Neural progenitor cell (in vitro differentiated cells): ENCODE measurements around the gene DHDH. TPM values are rescaled to one million over a fixed set of nuclear protein-coding genes. Genes with fewer than 3 reads are reported as not detected.

ENCODE experiments used
- DNase-seq: peaks from one replicate; pipeline ENCODE4 v3.0.0-alpha.2; 2016; ENCODE audit warnings: low spot score
- H2AFZ ChIP-seq: fragments of 200-600 bp; sonication (generic); replicated peaks from 2 replicates; pipeline ENCODE4 v1.6.1; 2016; ENCODE audit warnings: antibody characterized with exemption
- H3F3A ChIP-seq: fragments of 200-600 bp; sonication (generic); 2 replicates; pipeline ENCODE4 v1.6.1; 2016; ENCODE audit warnings: antibody characterized with exemption, low read depth
- H3K27ac ChIP-seq: fragments of 200-600 bp; sonication (generic); 2 replicates; pipeline ENCODE4 v1.5.1; 2016; ENCODE audit warnings: mild to moderate bottlenecking
- H3K27me3 ChIP-seq: fragments of 200-600 bp; sonication (generic); 2 replicates; pipeline ENCODE4 v1.6.1; 2016; ENCODE audit warnings: mild to moderate bottlenecking, moderate library complexity
- H3K36me3 ChIP-seq: fragments of 200-600 bp; sonication (generic); 2 replicates; pipeline ENCODE4 v1.5.1; 2016
- H3K4me1 ChIP-seq: fragments of 200-600 bp; sonication (generic); 2 replicates; pipeline ENCODE4 v1.6.1; 2016; ENCODE audit warnings: mixed run types
- H3K4me2 ChIP-seq: fragments of 200-600 bp; sonication (generic); 2 replicates; pipeline ENCODE4 v1.6.1; 2016
- H3K4me3 ChIP-seq: fragments of 200-600 bp; sonication (generic); 2 replicates; pipeline ENCODE4 v1.5.1; 2016
- H3K79me2 ChIP-seq: fragments of 200-600 bp; sonication (generic); 2 replicates; pipeline ENCODE4 v1.6.1; 2016; ENCODE audit warnings: low read depth
- H3K9ac ChIP-seq: fragments of 200-600 bp; sonication (generic); 2 replicates; pipeline ENCODE4 v1.6.1; 2016
- H3K9me3 ChIP-seq: fragments of 200-600 bp; sonication (generic); 2 replicates; pipeline ENCODE4 v1.5.1; 2016; ENCODE audit warnings: low read depth
- H4K20me1 ChIP-seq: fragments of 200-600 bp; sonication (generic); 2 replicates; pipeline ENCODE4 v1.6.1; 2016; ENCODE audit warnings: low read depth
- H3K27ac Mint-ChIP-seq: 3 replicates; pipeline ENCODE4 v1.8.0; 2021; ENCODE audit warnings: mixed read lengths
- H3K27me3 Mint-ChIP-seq: 2 replicates; pipeline ENCODE4 v1.8.0; 2022; ENCODE audit warnings: low read depth, mild to moderate bottlenecking, inconsistent platforms, moderate library complexity, mixed read lengths; ENCODE audit not compliant: insufficient read depth
- H3K36me3 Mint-ChIP-seq: 3 replicates; pipeline ENCODE4 v1.8.0; 2021; ENCODE audit warnings: mixed read lengths
- H3K4me1 Mint-ChIP-seq: 3 replicates; pipeline ENCODE4 v1.8.0; 2021; ENCODE audit warnings: mixed read lengths
- H3K4me3 Mint-ChIP-seq: 3 replicates; pipeline ENCODE4 v1.8.0; 2021; ENCODE audit warnings: mild to moderate bottlenecking, moderate library complexity, mixed read lengths
- H3K9me3 Mint-ChIP-seq: 3 replicates; pipeline ENCODE4 v1.8.0; 2020; ENCODE audit warnings: mixed read lengths
- CTCF ChIP-seq: fragments of 200-600 bp; sonication (generic); IDR thresholded peaks from 2 replicates; pipeline ENCODE4 v1.5.1; 2017; ENCODE audit warnings: antibody characterized with exemption, mild to moderate bottlenecking
- EZH2 ChIP-seq: fragments of 200-600 bp; sonication (generic); IDR thresholded peaks from 2 replicates; pipeline ENCODE4 v1.6.1; 2017; ENCODE audit warnings: antibody characterized with exemption, mild to moderate bottlenecking, moderate library complexity
- EZH2phosphoT487 ChIP-seq: fragments of 200-600 bp; sonication (generic); IDR thresholded peaks from 2 replicates; pipeline ENCODE4 v1.6.1; 2017; ENCODE audit warnings: antibody characterized with exemption
- total RNA-seq: library from RNA; depleted of rRNA; stranded (reverse); fragments of >200 nt; gene quantifications from 2 replicates; pipeline ENCODE4 v1.2.3, GENCODE V29; 2015; ENCODE audit warnings: low replicate concordance

The DHDH gene
- total RNA-seq, 1 donor from 2014 or later, result not detected

- H4K20me1 ChIP-seq, result peaks cover 18% of the 10 kb centered on the region
- no peak overlapping the region for H2AFZ ChIP-seq
- no peaks in the 10 kb centered on the region for H3K9me3 Mint-ChIP-seq
- H3K36me3 Mint-ChIP-seq, result peaks cover 15% of the 10 kb centered on the region
- no peak overlapping the region for H3K9ac ChIP-seq
- no peak for TF ChIP-seq CTCF
- TF ChIP-seq EZH2phosphoT487, result no peak
- TF ChIP-seq EZH2, result no peak
- H3F3A ChIP-seq, result peaks cover 17% of the 10 kb centered on the region
- no peak overlapping the region for H3K27ac ChIP-seq
- H3K4me3 ChIP-seq, result no peak overlapping the region
- H3K4me2 ChIP-seq, result no peak overlapping the region
- no peaks in the 10 kb centered on the region for H3K27me3 ChIP-seq
- DNase-seq, result no peak
- H3K4me3 Mint-ChIP-seq, result peak overlapping the region; percentile 2
- no peaks in the 10 kb centered on the region for H3K36me3 ChIP-seq
- peaks cover 4% of the 10 kb centered on the region for H3K27me3 Mint-ChIP-seq
- H3K4me1 Mint-ChIP-seq, result peaks cover 28% of the 10 kb centered on the region
- no peak overlapping the region for H3K27ac Mint-ChIP-seq
- H3K79me2 ChIP-seq, result peaks cover 46% of the 10 kb centered on the region
- no peaks in the 10 kb centered on the region for H3K9me3 ChIP-seq
- peaks cover 16% of the 10 kb centered on the region for H3K4me1 ChIP-seq
Observed at GRCh38 chr19:48990400-48990799, 56.9 kb downstream of the DHDH start.

GRCh38 chr19:48991011-48991609 is 57.6 kb downstream of the DHDH start:
- no peak overlapping the region for H3K27ac ChIP-seq
- Mint-ChIP-seq H3K27ac (peak overlapping the region; percentile 7), H3K4me3 (no peak overlapping the region), H3K36me3 (peaks cover 15% of the 10 kb centered on the region), H3K9me3 (no peaks in the 10 kb centered on the region), H3K27me3 (peaks cover 4% of the 10 kb centered on the region), H3K4me1 (peaks cover 28% of the 10 kb centered on the region)
- H3F3A ChIP-seq, result peaks cover 17% of the 10 kb centered on the region
- no peaks in the 10 kb centered on the region for H3K9me3 ChIP-seq
- no peaks in the 10 kb centered on the region for H3K27me3 ChIP-seq
- H2AFZ ChIP-seq, result no peak overlapping the region
- peak overlapping the region; percentile 91 for H3K4me3 ChIP-seq
- peak overlapping the region; percentile 71 for H3K9ac ChIP-seq
- H4K20me1 ChIP-seq, result peaks cover 20% of the 10 kb centered on the region
- TF ChIP-seq CTCF, result no peak
- no peak for TF ChIP-seq EZH2phosphoT487
- TF ChIP-seq EZH2, result no peak
- H3K79me2 ChIP-seq, result peaks cover 53% of the 10 kb centered on the region
- H3K4me2 ChIP-seq, result peak overlapping the region; percentile 92
- no peaks in the 10 kb centered on the region for H3K36me3 ChIP-seq
- peaks cover 16% of the 10 kb centered on the region for H3K4me1 ChIP-seq
- DNase-seq, result no peak

GRCh38 chr19:48991873-48992580 is 58.5 kb downstream of the DHDH start:
- H3F3A ChIP-seq, result peaks cover 17% of the 10 kb centered on the region
- Mint-ChIP-seq H3K27ac (peak overlapping the region; percentile 88), H3K27me3 (peaks cover 4% of the 10 kb centered on the region), H3K36me3 (peaks cover 15% of the 10 kb centered on the region), H3K9me3 (no peaks in the 10 kb centered on the region), H3K4me3 (peak overlapping the region; percentile 100), H3K4me1 (peaks cover 28% of the 10 kb centered on the region)
- no peaks in the 10 kb centered on the region for H3K27me3 ChIP-seq
- DNase-seq, result peak; percentile 69
- H3K9me3 ChIP-seq, result no peaks in the 10 kb centered on the region
- peak overlapping the region; percentile 91 for H3K4me3 ChIP-seq
- no peak overlapping the region for H2AFZ ChIP-seq
- TF ChIP-seq CTCF, result no peak
- no peak for TF ChIP-seq EZH2
- TF ChIP-seq EZH2phosphoT487, result no peak
- peak overlapping the region; percentile 92 for H3K4me2 ChIP-seq
- H3K4me1 ChIP-seq, result peaks cover 16% of the 10 kb centered on the region
- H3K27ac ChIP-seq, result peak overlapping the region; percentile 54
- peaks cover 20% of the 10 kb centered on the region for H4K20me1 ChIP-seq
- H3K36me3 ChIP-seq, result no peaks in the 10 kb centered on the region
- H3K9ac ChIP-seq, result peak overlapping the region; percentile 71
- peaks cover 62% of the 10 kb centered on the region for H3K79me2 ChIP-seq
